Panc1 (cell line): Measurements from ENCODE around the gene CLIP3. TPM values are rescaled to one million over a fixed set of nuclear protein-coding genes. Genes with fewer than 3 reads are reported as not detected.

ENCODE experiments used
- ATAC-seq: fragments of 200-7000 bp; cut with Tn5 transposase; 2 replicates; pipeline ENCODE4 v1.9.1; 2020; ENCODE audit warnings: mild to moderate bottlenecking, moderate library complexity
- BruUV-seq: library from RNA; stranded (reverse); fragments of 400-500 nt; replicated peaks from 2 replicates; lab custom pipeline; 2021; lab: Mats Ljungman, UMichigan
- CTCF ChIA-PET: fragments of 300-600 bp; sonication (Branson Sonifier 250); formaldehyde crosslinking; loops from one replicate; lab custom pipeline; 2022; ENCODE audit warnings: antibody characterized with exemption; lab: Charles Lee
- POLR2A ChIA-PET: fragments of 300-600 bp; sonication (Branson Sonifier 250); formaldehyde crosslinking; loops from one replicate; lab custom pipeline; 2022; ENCODE audit warnings: antibody characterized with exemption; lab: Charles Lee
- DNase-seq: peaks from one replicate; pipeline ENCODE4 v3.0.0-alpha.2; 2010; ENCODE audit warnings: low read depth, low spot score
- H3K27ac ChIP-seq: 2 replicates; pipeline ENCODE4 v1.5.1; 2011; ENCODE audit warnings: mild to moderate bottlenecking, low read length, inconsistent platforms
- H3K27me3 ChIP-seq: fragments of 200-500 bp; sonication (Bioruptor generic); 2 replicates; pipeline ENCODE4 v1.6.0; 2014; ENCODE audit warnings: low read length, inconsistent platforms; ENCODE audit not compliant: control insufficient read depth, insufficient read depth
- H3K36me3 ChIP-seq: fragments of 200-500 bp; sonication (Bioruptor generic); 2 replicates; pipeline ENCODE4 v1.5.1; 2014; ENCODE audit warnings: inconsistent platforms, mild to moderate bottlenecking, low read length, moderate library complexity; ENCODE audit not compliant: control insufficient read depth, insufficient read depth
- H3K4me1 ChIP-seq: 2 replicates; pipeline ENCODE4 v1.5.1; 2011; ENCODE audit warnings: inconsistent platforms, mild to moderate bottlenecking, low read length, moderate library complexity; ENCODE audit not compliant: control insufficient read depth, insufficient read depth
- H3K4me3 ChIP-seq, 2 experiments: 2 replicates each; pipeline ENCODE4 v1.5.1; 2011 to 2012; ENCODE audit warnings: low read depth in 2 of 2, low read length in 2 of 2, mild to moderate bottlenecking in 2 of 2, inconsistent platforms in 1 of 2, moderate library complexity in 1 of 2
- H3K9me3 ChIP-seq: fragments of 200-500 bp; sonication (Bioruptor generic); 2 replicates; pipeline ENCODE4 v1.5.1; 2014; ENCODE audit warnings: low read depth, mild to moderate bottlenecking, inconsistent platforms, low read length, moderate library complexity; ENCODE audit not compliant: control insufficient read depth, insufficient read depth
- POLR2AphosphoS5 ChIP-seq: IDR thresholded peaks from 2 replicates; pipeline ENCODE4 v1.6.1; 2012; ENCODE audit warnings: mild to moderate bottlenecking, low read depth, low read length, moderate library complexity
- REST ChIP-seq, 2 experiments: IDR thresholded peaks; 2 replicates each; pipeline ENCODE4 v1.6.1; 2011 to 2012; ENCODE audit warnings: low read depth in 2 of 2, control low read depth in 1 of 2, low read length in 1 of 2, mild to moderate bottlenecking in 1 of 2, moderate library complexity in 1 of 2; ENCODE audit not compliant: insufficient read depth in 1 of 2
- SIN3A ChIP-seq: IDR thresholded peaks from 2 replicates; pipeline ENCODE4 v1.6.1; 2012; ENCODE audit warnings: low read depth, mild to moderate bottlenecking, low read length, moderate library complexity, borderline replicate concordance; ENCODE audit not compliant: insufficient read depth
- TCF7L2 ChIP-seq: IDR thresholded peaks from 2 replicates; pipeline ENCODE4 v1.6.1; 2011; ENCODE audit warnings: mild to moderate bottlenecking, low read depth, low read length, inconsistent platforms
- in situ Hi-C: cut with HindIII; loops from 2 replicates; pipeline ENCODE4 v1.10.0; 2016; ENCODE audit warnings: low sequenced_read_pairs, low pct_unique_long_range_greater_than_20kb
- intact Hi-C: fragments of 100-400 bp; cut with micrococcal nuclease; formaldehyde crosslinking; loops from one replicate; pipeline ENCODE4 v1.10.0; 2022; ENCODE audit not compliant: unreplicated experiment
- total RNA-seq: library from RNA; stranded (reverse); gene quantifications from one replicate; pipeline ENCODE4 v1.2.1, GENCODE V29; 2021; ENCODE audit not compliant: unreplicated experiment
- TF ChIP-seq, protein P1 (sequence below): fragments of 450-650 bp; IDR thresholded peaks from 2 replicates; pipeline ENCODE4 v1.5.1; 2017; ENCODE audit warnings: mild to moderate bottlenecking

The CLIP3 gene
- total RNA-seq, 1 experiment from 2014 or later: 4.7 TPM

DNA sequence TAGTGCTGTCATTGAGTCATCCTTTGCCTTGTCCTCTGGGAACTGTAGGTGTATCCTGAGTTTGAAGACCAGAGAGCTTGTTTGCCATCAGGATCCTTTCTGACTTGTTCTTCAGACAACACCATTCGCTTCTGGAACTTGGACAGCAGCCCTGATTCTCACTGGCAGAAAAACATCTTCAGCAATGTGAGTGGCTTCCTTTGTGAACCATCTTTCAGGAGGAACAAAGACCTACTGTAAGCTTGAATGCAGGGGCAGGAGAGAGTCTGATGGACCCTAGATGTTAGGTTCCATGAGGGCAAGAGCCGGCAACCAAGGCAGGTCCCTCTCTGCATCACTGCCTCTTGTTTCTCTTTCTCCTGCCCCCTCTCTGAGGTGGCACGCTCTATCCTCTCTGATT lies 48.7 kb upstream of the CLIP3 start:
- H3K4me3 ChIP-seq: no peak overlapping the region
- H3K27ac ChIP-seq: no peak overlapping the region
- ChIA-PET POLR2A (no interaction called here), CTCF (no interaction called here)
- peaks cover 5% of the 10 kb centered on the region for H3K36me3 ChIP-seq
- no peaks in the 10 kb centered on the region for H3K4me1 ChIP-seq
- in situ Hi-C loops: no loop called here
- intact Hi-C loops: no loop called here
- no peaks in the 10 kb centered on the region for H3K27me3 ChIP-seq
- TF ChIP-seq TCF7L2 (no peak), SIN3A (no peak), POLR2AphosphoS5 (no peak), REST (IDR thresholded peaks at IDR 0.05; ENCODE audit: insufficient read depth in 1 of 2, low read depth in 2 of 2, low read length in 1 of 2) (no peak)
- TF ChIP-seq, protein P1, sequence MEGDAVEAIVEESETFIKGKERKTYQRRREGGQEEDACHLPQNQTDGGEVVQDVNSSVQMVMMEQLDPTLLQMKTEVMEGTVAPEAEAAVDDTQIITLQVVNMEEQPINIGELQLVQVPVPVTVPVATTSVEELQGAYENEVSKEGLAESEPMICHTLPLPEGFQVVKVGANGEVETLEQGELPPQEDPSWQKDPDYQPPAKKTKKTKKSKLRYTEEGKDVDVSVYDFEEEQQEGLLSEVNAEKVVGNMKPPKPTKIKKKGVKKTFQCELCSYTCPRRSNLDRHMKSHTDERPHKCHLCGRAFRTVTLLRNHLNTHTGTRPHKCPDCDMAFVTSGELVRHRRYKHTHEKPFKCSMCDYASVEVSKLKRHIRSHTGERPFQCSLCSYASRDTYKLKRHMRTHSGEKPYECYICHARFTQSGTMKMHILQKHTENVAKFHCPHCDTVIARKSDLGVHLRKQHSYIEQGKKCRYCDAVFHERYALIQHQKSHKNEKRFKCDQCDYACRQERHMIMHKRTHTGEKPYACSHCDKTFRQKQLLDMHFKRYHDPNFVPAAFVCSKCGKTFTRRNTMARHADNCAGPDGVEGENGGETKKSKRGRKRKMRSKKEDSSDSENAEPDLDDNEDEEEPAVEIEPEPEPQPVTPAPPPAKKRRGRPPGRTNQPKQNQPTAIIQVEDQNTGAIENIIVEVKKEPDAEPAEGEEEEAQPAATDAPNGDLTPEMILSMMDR: no peak
- H3K9me3 ChIP-seq: no peaks in the 10 kb centered on the region
- ATAC-seq: no peak
- DNase-seq: no peak
- no TSS peak for BruUV-seq

DNA sequence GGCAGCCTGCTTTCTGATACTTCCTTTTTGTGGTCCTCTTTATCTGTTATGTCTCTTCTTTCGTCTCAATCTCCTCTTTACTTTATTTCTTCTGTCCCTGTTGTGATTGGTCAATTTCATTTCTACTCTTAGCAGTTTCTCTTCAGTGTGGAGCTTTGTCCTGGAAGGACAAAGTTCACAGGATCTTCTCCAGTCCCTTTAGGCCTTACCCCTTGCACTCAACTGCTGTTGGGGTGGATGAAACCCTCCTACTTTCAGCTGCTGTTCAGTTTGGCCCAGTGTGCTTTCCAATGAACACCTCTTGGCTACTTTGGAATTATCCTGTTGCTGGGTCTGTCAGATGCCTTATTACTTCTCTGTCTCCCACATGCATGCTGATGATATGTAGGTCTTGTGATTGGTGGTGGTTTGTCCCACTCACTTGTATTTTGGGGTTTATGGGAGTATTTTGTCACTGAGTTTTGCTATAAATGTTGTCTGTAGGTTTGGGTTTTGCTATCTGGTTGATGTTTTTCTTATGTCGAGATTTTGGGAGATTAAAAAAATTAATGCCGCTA lies 46.8 kb upstream of the CLIP3 start:
- Histone ChIP-seq H3K4me3 (no peak overlapping the region), H3K4me1 (no peaks in the 10 kb centered on the region), H3K9me3 (no peaks in the 10 kb centered on the region), H3K27ac (no peak overlapping the region), H3K36me3 (peaks cover 13% of the 10 kb centered on the region), H3K27me3 (no peaks in the 10 kb centered on the region)
- ChIA-PET POLR2A (no interaction called here), CTCF (no interaction called here)
- DNase-seq: no peak
- no TSS peak for BruUV-seq
- TF ChIP-seq POLR2AphosphoS5: no peak
- TF ChIP-seq REST (IDR thresholded peaks at IDR 0.05; ENCODE audit: insufficient read depth in 1 of 2, low read depth in 2 of 2, low read length in 1 of 2): no peak
- TF ChIP-seq SIN3A: no peak
- TF ChIP-seq TCF7L2: no peak
- TF ChIP-seq, protein P1: no peak
- intact Hi-C loops (no loop called here), in situ Hi-C loops (no loop called here)
- no peak for ATAC-seq
